ENCODE data around the gene SENP1. TPM values are rescaled to one million over a fixed set of nuclear protein-coding genes. Genes with fewer than 3 reads are reported as not detected.

SENP1 gene
- total and polyA plus RNA-seq, 4 experiments from 2014 or later = 6.1 to 35.1 (median 19.3) TPM

GRCh38 chr12:48060474-48060873, 45.4 kb downstream of the SENP1 start:
- Mint-ChIP-seq H3K9me3 (peaks cover 0 to 10% (median 3%) of the 10 kb centered on the region in 8 donors), H3K36me3 (peaks cover 65 to 71% of the 10 kb centered on the region in 2 donors), H3K4me3 (no peak overlapping the region), H3K27ac (no peak overlapping the region), H3K4me1 (no peaks in the 10 kb centered on the region), H3K27me3 (no peaks in the 10 kb centered on the region)
- intact Hi-C loops (cut with micrococcal nuclease) = no loop called here
- no peaks in the 10 kb centered on the region for H3K4me1 ChIP-seq (ENCODE audit: insufficient read depth, low read length)
- H3K4me3 ChIP-seq (ENCODE audit: low read length in 2 of 2) = no peak overlapping the region
- peaks cover 53% of the 10 kb centered on the region for H3K36me3 ChIP-seq (ENCODE audit: insufficient read depth, low read length)
- POLR2A ChIA-PET (ENCODE audit: partially characterized antibody) = no interaction called here
- H3K27me3 ChIP-seq (ENCODE audit: insufficient read depth, low read length) = no peaks in the 10 kb centered on the region
- no peak for DNase-seq
- CTCF ChIA-PET (ENCODE audit: partially characterized antibody) = no interaction called here
- H3K9me3 ChIP-seq (ENCODE audit: control insufficient read depth in 1 of 2, low read length in 2 of 2) = no peaks in the 10 kb centered on the region
- H3K27ac ChIP-seq (ENCODE audit: low read depth, low read length) = no peak overlapping the region

DNA sequence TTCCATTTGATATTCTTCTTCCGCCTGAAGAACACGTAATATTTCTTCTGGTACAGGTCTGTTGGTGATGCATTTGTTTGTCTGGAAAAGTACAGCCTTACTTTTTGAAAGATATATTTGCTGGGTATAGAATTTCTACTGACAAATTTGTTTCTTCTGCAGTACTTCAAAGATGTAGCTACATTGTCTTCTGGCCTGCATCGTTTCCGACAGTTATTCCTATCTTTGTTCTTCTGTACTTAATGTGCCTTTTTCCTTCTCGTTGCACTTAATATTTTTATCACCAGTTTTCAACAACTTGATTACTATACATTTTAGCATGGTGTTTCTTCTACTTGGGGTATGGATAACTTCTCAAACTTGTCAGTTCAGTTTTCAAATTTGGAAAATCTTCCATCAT, 47.1 kb downstream of the SENP1 start:
- peaks cover 0 to 10% (median 3%) of the 10 kb centered on the region in 8 donors for H3K9me3 Mint-ChIP-seq
- CTCF ChIA-PET (ENCODE audit: partially characterized antibody) = no interaction called here
- peaks cover 56 to 63% of the 10 kb centered on the region in 2 donors for H3K36me3 Mint-ChIP-seq
- no peak overlapping the region for H3K4me3 Mint-ChIP-seq
- no peak overlapping the region for H3K27ac Mint-ChIP-seq
- POLR2A ChIA-PET (ENCODE audit: partially characterized antibody) = no interaction called here
- Histone ChIP-seq H3K9me3 (ENCODE audit: control insufficient read depth in 1 of 2, low read length in 2 of 2) (no peaks in the 10 kb centered on the region), H3K4me3 (ENCODE audit: low read length in 2 of 2) (no peak overlapping the region), H3K27ac (ENCODE audit: low read depth, low read length) (no peak overlapping the region), H3K27me3 (ENCODE audit: insufficient read depth, low read length) (no peaks in the 10 kb centered on the region), H3K36me3 (ENCODE audit: insufficient read depth, low read length) (peaks cover 37% of the 10 kb centered on the region), H3K4me1 (ENCODE audit: insufficient read depth, low read length) (no peaks in the 10 kb centered on the region)
- H3K4me1 Mint-ChIP-seq = no peaks in the 10 kb centered on the region
- DNase-seq = no peak
- H3K27me3 Mint-ChIP-seq = no peaks in the 10 kb centered on the region
- intact Hi-C loops (cut with micrococcal nuclease) = no loop called here

- no peaks in the 10 kb centered on the region for H3K4me1 ChIP-seq (ENCODE audit: insufficient read depth, low read length)
- H3K4me1 Mint-ChIP-seq = no peaks in the 10 kb centered on the region
- peaks cover 7% of the 10 kb centered on the region for H3K36me3 ChIP-seq (ENCODE audit: insufficient read depth, low read length)
- no peaks in the 10 kb centered on the region for H3K9me3 ChIP-seq (ENCODE audit: control insufficient read depth in 1 of 2, low read length in 2 of 2)
- H3K4me3 Mint-ChIP-seq = no peak overlapping the region
- H3K27me3 ChIP-seq (ENCODE audit: insufficient read depth, low read length) = no peaks in the 10 kb centered on the region
- ChIA-PET CTCF (ENCODE audit: partially characterized antibody) (no interaction called here), POLR2A (ENCODE audit: partially characterized antibody) (no interaction called here)
- peaks cover 28 to 35% of the 10 kb centered on the region in 2 donors for H3K36me3 Mint-ChIP-seq
- H3K27ac ChIP-seq (ENCODE audit: low read depth, low read length) = no peak overlapping the region
- H3K9me3 Mint-ChIP-seq = peaks cover 0 to 10% (median 2%) of the 10 kb centered on the region in 8 donors
- H3K27ac Mint-ChIP-seq = no peak overlapping the region
- intact Hi-C loops (cut with micrococcal nuclease) = no loop called here
- no peaks in the 10 kb centered on the region for H3K27me3 Mint-ChIP-seq
- no peak for DNase-seq
- no peak overlapping the region for H3K4me3 ChIP-seq (ENCODE audit: low read length in 2 of 2)
Observed at GRCh38 chr12:48054955-48055821, 50.7 kb downstream of the SENP1 start.

DNA sequence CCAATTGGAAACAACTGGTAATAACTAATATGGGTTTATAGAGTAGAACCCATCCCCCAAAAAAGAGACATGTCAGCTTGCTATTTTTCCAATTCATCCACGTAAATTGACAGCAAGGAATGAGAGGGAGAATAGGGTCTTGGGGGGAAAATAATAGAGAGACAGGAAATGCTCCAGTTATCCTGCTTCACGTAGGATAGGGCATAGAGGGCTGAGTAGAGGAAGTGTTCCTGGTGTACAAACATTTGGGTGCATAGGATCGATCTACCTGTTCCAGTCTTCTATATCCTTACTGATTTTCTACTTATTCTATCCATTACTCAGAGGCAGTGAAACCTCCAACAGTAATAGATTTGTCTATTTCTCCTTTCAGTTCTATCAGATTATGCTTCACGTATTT, 52.0 kb downstream of the SENP1 start:
- H3K9me3 ChIP-seq (ENCODE audit: control insufficient read depth in 1 of 2, low read length in 2 of 2) = no peaks in the 10 kb centered on the region
- Mint-ChIP-seq H3K36me3 (peaks cover 19 to 36% of the 10 kb centered on the region in 2 donors), H3K4me3 (no peak overlapping the region), H3K27ac (no peak overlapping the region), H3K27me3 (no peaks in the 10 kb centered on the region), H3K4me1 (no peaks in the 10 kb centered on the region), H3K9me3 (peaks cover 0 to 3% (median under 1%) of the 10 kb centered on the region in 8 donors)
- no peak overlapping the region for H3K4me3 ChIP-seq (ENCODE audit: low read length in 2 of 2)
- H3K4me1 ChIP-seq (ENCODE audit: insufficient read depth, low read length) = no peaks in the 10 kb centered on the region
- intact Hi-C loops (cut with micrococcal nuclease) = no loop called here
- no peaks in the 10 kb centered on the region for H3K27me3 ChIP-seq (ENCODE audit: insufficient read depth, low read length)
- DNase-seq = no peak
- H3K36me3 ChIP-seq (ENCODE audit: insufficient read depth, low read length) = no peaks in the 10 kb centered on the region
- ChIA-PET CTCF (ENCODE audit: partially characterized antibody) (interaction anchor here (0.8 kb wide), 1 partner anchor 41 kb away, joined by 5 read pairs; no protein-coding TSS in a partner anchor), POLR2A (ENCODE audit: partially characterized antibody) (no interaction called here)
- H3K27ac ChIP-seq (ENCODE audit: low read depth, low read length) = no peak overlapping the region

- Mint-ChIP-seq H3K4me1 (no peaks in the 10 kb centered on the region), H3K27me3 (no peaks in the 10 kb centered on the region), H3K27ac (no peak overlapping the region), H3K9me3 (no peaks in the 10 kb centered on the region), H3K36me3 (peaks cover 15 to 36% of the 10 kb centered on the region in 2 donors), H3K4me3 (no peak overlapping the region)
- Histone ChIP-seq H3K4me3 (ENCODE audit: low read length in 2 of 2) (no peak overlapping the region), H3K9me3 (ENCODE audit: control insufficient read depth in 1 of 2, low read length in 2 of 2) (no peaks in the 10 kb centered on the region), H3K4me1 (ENCODE audit: insufficient read depth, low read length) (no peaks in the 10 kb centered on the region), H3K36me3 (ENCODE audit: insufficient read depth, low read length) (peaks cover 1% of the 10 kb centered on the region), H3K27me3 (ENCODE audit: insufficient read depth, low read length) (no peaks in the 10 kb centered on the region), H3K27ac (ENCODE audit: low read depth, low read length) (no peak overlapping the region)
- no peak for DNase-seq
- POLR2A ChIA-PET (ENCODE audit: partially characterized antibody) = no interaction called here
- intact Hi-C loops (cut with micrococcal nuclease) = no loop called here
- CTCF ChIA-PET (ENCODE audit: partially characterized antibody) = interaction anchor here (0.8 to 1.3 kb wide), 2 partner anchors 9 to 42 kb away, joined by 3 to 5 read pairs; no protein-coding TSS in a partner anchor
Observed at GRCh38 chr12:48053122-48053521, 52.8 kb downstream of the SENP1 start.

GRCh38 chr12:48051681-48052080, 54.2 kb downstream of the SENP1 start:
- H3K4me3 ChIP-seq (ENCODE audit: low read length in 2 of 2) = no peak overlapping the region
- peaks cover 17 to 45% of the 10 kb centered on the region in 2 donors for H3K36me3 Mint-ChIP-seq
- H3K27ac ChIP-seq (ENCODE audit: low read depth, low read length) = no peak overlapping the region
- no peaks in the 10 kb centered on the region for H3K27me3 Mint-ChIP-seq
- H3K27me3 ChIP-seq (ENCODE audit: insufficient read depth, low read length) = no peaks in the 10 kb centered on the region
- H3K4me1 ChIP-seq (ENCODE audit: insufficient read depth, low read length) = no peaks in the 10 kb centered on the region
- H3K9me3 ChIP-seq (ENCODE audit: control insufficient read depth in 1 of 2, low read length in 2 of 2) = no peaks in the 10 kb centered on the region
- H3K27ac Mint-ChIP-seq = peak overlapping the region in 2 of 7 donors; percentile 15 to 50
- no peaks in the 10 kb centered on the region for H3K4me1 Mint-ChIP-seq
- ChIA-PET CTCF (ENCODE audit: partially characterized antibody) (interaction anchor here (1.0 kb wide), 1 partner anchor 41 kb away, joined by 4 read pairs; no protein-coding TSS in a partner anchor), POLR2A (ENCODE audit: partially characterized antibody) (no interaction called here)
- H3K9me3 Mint-ChIP-seq = no peaks in the 10 kb centered on the region
- intact Hi-C loops (cut with micrococcal nuclease) = no loop called here
- peaks cover 16% of the 10 kb centered on the region for H3K36me3 ChIP-seq (ENCODE audit: insufficient read depth, low read length)
- no peak overlapping the region for H3K4me3 Mint-ChIP-seq
- no peak for DNase-seq

- no peaks in the 10 kb centered on the region for H3K27me3 Mint-ChIP-seq
- no peaks in the 10 kb centered on the region for H3K4me1 Mint-ChIP-seq
- DNase-seq = no peak
- Histone ChIP-seq H3K9me3 (ENCODE audit: control insufficient read depth in 1 of 2, low read length in 2 of 2) (no peaks in the 10 kb centered on the region), H3K4me3 (ENCODE audit: low read length in 2 of 2) (no peak overlapping the region), H3K36me3 (ENCODE audit: insufficient read depth, low read length) (peaks cover 29% of the 10 kb centered on the region), H3K27me3 (ENCODE audit: insufficient read depth, low read length) (no peaks in the 10 kb centered on the region), H3K4me1 (ENCODE audit: insufficient read depth, low read length) (no peaks in the 10 kb centered on the region), H3K27ac (ENCODE audit: low read depth, low read length) (no peak overlapping the region)
- peak overlapping the region in 1 of 7 donors; percentile 71 for H3K27ac Mint-ChIP-seq
- intact Hi-C loops (cut with micrococcal nuclease) = no loop called here
- no peaks in the 10 kb centered on the region for H3K9me3 Mint-ChIP-seq
- peaks cover 29 to 57% of the 10 kb centered on the region in 2 donors for H3K36me3 Mint-ChIP-seq
- no peak overlapping the region for H3K4me3 Mint-ChIP-seq
- ChIA-PET CTCF (ENCODE audit: partially characterized antibody) (no interaction called here), POLR2A (ENCODE audit: partially characterized antibody) (interaction anchor here (0.6 kb wide), 1 partner anchor 149 kb away, joined by 3 read pairs; no protein-coding TSS in a partner anchor)
Observed at GRCh38 chr12:48050174-48050573, 55.7 kb downstream of the SENP1 start.
